ENCODE data around the gene RANBP17.

GRCh38 chr5:170896779-170897178 is 35.0 kb downstream of the RANBP17 start:
- TF ChIP-seq CTCF (conservative IDR thresholded peaks at IDR 0.05 in 1 of 2, IDR thresholded peaks at IDR 0.05 in 1 of 2; ENCODE audit: extremely low read depth in 1 of 2, insufficient read depth in 1 of 2, low read depth in 1 of 2, low read length in 2 of 2) = no peak
- no peak for TF ChIP-seq EZH2 (IDR thresholded peaks at IDR 0.05; ENCODE audit: borderline replicate concordance, low read length)

All from mammary epithelial cell (primary cell).